H1 (cell line): ENCODE results near the gene GRIA4. TPM values are rescaled to one million over a fixed set of nuclear protein-coding genes. Genes with fewer than 3 reads are reported as not detected.

Experiments
- ATF3 ChIP-seq: IDR thresholded peaks from 2 replicates; pipeline ENCODE4 v1.6.1; 2011; ENCODE audit warnings: low read depth, mild to moderate bottlenecking, low read length; ENCODE audit not compliant: insufficient read depth
- CBX5 ChIP-seq: fragments of 300-800, 300-1000 bp; sonication (generic); IDR thresholded peaks from 2 replicates; pipeline ENCODE4 v1.7.1; 2016; ENCODE audit warnings: antibody characterized with exemption, low read length, low read depth
- CBX8 ChIP-seq: fragments of 300-800, 300-1000 bp; sonication (generic); IDR thresholded peaks from 2 replicates; pipeline ENCODE4 v1.7.1; 2016; ENCODE audit warnings: low read depth, low read length, borderline replicate concordance
- CHD1 ChIP-seq: IDR thresholded peaks from 2 replicates; pipeline ENCODE4 v1.6.1; 2012; ENCODE audit warnings: low read depth, low read length, improper control_type of control experiment
- FOSL1 ChIP-seq: IDR thresholded peaks from 2 replicates; pipeline ENCODE4 v1.6.1; 2011; ENCODE audit warnings: mild to moderate bottlenecking, low read depth, low read length, moderate library complexity; ENCODE audit not compliant: insufficient read depth
- PHF8 ChIP-seq: fragments of 200-600 bp; sonication (generic); conservative IDR thresholded peaks from 2 replicates; pipeline ENCODE4 v1.7.1; 2012; ENCODE audit warnings: low read depth, mild to moderate bottlenecking, inconsistent platforms, low read length, moderate library complexity
- TBP ChIP-seq: IDR thresholded peaks from 2 replicates; pipeline ENCODE4 v1.6.1; 2011; ENCODE audit warnings: low read depth, low read length, improper control_type of control experiment
- ZNF274 ChIP-seq: IDR thresholded peaks from 2 replicates; pipeline ENCODE4 v1.7.0; 2012; ENCODE audit warnings: low read length, borderline replicate concordance; ENCODE audit errors: extremely low read depth
- polyA plus RNA-seq, 7 experiments: library from polyadenylated mRNA; depleted of rRNA in 3 of 7; stranded (reverse) in 5 of 7; unstranded in 2 of 7; fragments of >200 nt in 5 of 7; fragments of 200-250 nt in 2 of 7; gene quantifications; 1 replicate in 5 of 7; 2 replicates in 1 of 7; 4 replicates in 1 of 7; pipeline versions ENCODE4 v1.2.1 to v1.2.3, GENCODE V29; 2011 to 2013; ENCODE audit warnings: missing spikeins in 2 of 7, mixed read lengths in 2 of 7
- total RNA-seq: library from RNA; stranded (reverse); fragmentation: NEBNext Ultra II Directional; extraction: Animal tissue kit (Norgen Biotek cat#: 25700); gene quantifications from 2 replicates; pipeline ENCODE4 v1.2.1, GENCODE V29; 2021
- TF ChIP-seq, protein P1 (sequence below): fragments of 300-600 bp; sonication (generic); IDR thresholded peaks from 2 replicates; pipeline ENCODE4 v1.7.1; 2012; ENCODE audit warnings: low read length, moderate library complexity, mild to moderate bottlenecking, inconsistent platforms; ENCODE audit not compliant: insufficient replicate concordance

Gene GRIA4
- total and polyA plus RNA-seq, 2 of the 8 experiments (the other 6 are each of a cell fraction or from before 2014, with no cell fraction given) = 12.5 to 21.8 TPM

GRCh38 chr11:105979997-105980703 lies 370.3 kb downstream of the GRIA4 start (continued):
- TF ChIP-seq, protein P1, sequence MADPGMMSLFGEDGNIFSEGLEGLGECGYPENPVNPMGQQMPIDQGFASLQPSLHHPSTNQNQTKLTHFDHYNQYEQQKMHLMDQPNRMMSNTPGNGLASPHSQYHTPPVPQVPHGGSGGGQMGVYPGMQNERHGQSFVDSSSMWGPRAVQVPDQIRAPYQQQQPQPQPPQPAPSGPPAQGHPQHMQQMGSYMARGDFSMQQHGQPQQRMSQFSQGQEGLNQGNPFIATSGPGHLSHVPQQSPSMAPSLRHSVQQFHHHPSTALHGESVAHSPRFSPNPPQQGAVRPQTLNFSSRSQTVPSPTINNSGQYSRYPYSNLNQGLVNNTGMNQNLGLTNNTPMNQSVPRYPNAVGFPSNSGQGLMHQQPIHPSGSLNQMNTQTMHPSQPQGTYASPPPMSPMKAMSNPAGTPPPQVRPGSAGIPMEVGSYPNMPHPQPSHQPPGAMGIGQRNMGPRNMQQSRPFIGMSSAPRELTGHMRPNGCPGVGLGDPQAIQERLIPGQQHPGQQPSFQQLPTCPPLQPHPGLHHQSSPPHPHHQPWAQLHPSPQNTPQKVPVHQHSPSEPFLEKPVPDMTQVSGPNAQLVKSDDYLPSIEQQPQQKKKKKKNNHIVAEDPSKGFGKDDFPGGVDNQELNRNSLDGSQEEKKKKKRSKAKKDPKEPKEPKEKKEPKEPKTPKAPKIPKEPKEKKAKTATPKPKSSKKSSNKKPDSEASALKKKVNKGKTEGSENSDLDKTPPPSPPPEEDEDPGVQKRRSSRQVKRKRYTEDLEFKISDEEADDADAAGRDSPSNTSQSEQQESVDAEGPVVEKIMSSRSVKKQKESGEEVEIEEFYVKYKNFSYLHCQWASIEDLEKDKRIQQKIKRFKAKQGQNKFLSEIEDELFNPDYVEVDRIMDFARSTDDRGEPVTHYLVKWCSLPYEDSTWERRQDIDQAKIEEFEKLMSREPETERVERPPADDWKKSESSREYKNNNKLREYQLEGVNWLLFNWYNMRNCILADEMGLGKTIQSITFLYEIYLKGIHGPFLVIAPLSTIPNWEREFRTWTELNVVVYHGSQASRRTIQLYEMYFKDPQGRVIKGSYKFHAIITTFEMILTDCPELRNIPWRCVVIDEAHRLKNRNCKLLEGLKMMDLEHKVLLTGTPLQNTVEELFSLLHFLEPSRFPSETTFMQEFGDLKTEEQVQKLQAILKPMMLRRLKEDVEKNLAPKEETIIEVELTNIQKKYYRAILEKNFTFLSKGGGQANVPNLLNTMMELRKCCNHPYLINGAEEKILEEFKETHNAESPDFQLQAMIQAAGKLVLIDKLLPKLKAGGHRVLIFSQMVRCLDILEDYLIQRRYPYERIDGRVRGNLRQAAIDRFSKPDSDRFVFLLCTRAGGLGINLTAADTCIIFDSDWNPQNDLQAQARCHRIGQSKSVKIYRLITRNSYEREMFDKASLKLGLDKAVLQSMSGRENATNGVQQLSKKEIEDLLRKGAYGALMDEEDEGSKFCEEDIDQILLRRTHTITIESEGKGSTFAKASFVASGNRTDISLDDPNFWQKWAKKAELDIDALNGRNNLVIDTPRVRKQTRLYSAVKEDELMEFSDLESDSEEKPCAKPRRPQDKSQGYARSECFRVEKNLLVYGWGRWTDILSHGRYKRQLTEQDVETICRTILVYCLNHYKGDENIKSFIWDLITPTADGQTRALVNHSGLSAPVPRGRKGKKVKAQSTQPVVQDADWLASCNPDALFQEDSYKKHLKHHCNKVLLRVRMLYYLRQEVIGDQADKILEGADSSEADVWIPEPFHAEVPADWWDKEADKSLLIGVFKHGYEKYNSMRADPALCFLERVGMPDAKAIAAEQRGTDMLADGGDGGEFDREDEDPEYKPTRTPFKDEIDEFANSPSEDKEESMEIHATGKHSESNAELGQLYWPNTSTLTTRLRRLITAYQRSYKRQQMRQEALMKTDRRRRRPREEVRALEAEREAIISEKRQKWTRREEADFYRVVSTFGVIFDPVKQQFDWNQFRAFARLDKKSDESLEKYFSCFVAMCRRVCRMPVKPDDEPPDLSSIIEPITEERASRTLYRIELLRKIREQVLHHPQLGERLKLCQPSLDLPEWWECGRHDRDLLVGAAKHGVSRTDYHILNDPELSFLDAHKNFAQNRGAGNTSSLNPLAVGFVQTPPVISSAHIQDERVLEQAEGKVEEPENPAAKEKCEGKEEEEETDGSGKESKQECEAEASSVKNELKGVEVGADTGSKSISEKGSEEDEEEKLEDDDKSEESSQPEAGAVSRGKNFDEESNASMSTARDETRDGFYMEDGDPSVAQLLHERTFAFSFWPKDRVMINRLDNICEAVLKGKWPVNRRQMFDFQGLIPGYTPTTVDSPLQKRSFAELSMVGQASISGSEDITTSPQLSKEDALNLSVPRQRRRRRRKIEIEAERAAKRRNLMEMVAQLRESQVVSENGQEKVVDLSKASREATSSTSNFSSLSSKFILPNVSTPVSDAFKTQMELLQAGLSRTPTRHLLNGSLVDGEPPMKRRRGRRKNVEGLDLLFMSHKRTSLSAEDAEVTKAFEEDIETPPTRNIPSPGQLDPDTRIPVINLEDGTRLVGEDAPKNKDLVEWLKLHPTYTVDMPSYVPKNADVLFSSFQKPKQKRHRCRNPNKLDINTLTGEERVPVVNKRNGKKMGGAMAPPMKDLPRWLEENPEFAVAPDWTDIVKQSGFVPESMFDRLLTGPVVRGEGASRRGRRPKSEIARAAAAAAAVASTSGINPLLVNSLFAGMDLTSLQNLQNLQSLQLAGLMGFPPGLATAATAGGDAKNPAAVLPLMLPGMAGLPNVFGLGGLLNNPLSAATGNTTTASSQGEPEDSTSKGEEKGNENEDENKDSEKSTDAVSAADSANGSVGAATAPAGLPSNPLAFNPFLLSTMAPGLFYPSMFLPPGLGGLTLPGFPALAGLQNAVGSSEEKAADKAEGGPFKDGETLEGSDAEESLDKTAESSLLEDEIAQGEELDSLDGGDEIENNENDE = no peak
- no peak for TF ChIP-seq ZNF274
- no peak for TF ChIP-seq TBP
- no peak for TF ChIP-seq CHD1
- no peak for TF ChIP-seq CBX8
- TF ChIP-seq CBX5 = no peak
- TF ChIP-seq FOSL1 = no peak
- no peak for TF ChIP-seq ATF3
- no peak for TF ChIP-seq PHF8
- TF ChIP-seq, all 59 proteins: peak for 0
